HepG2 (cell line): ENCODE data around the gene C22orf39. TPM values are rescaled to one million over a fixed set of nuclear protein-coding genes. Genes with fewer than 3 reads are reported as not detected.

Experiments
- FOXJ3 ChIP-seq: sonication (generic); formaldehyde crosslinking; IDR thresholded peaks from 2 replicates; pipeline ENCODE4 v1.4.0; 2020; ENCODE audit warnings: missing genetic modification reagents, mild to moderate bottlenecking, borderline replicate concordance
- GTF2F1 ChIP-seq: fragments of 150-350 bp; IDR thresholded peaks from 2 replicates; pipeline ENCODE4 v1.6.1; 2014; ENCODE audit warnings: low read length
- HNRNPK ChIP-seq: fragments of 200-400 bp; formaldehyde crosslinking; IDR thresholded peaks from 2 replicates; pipeline ENCODE4 v1.6.1; 2018; ENCODE audit warnings: low read length, low read depth, moderate library complexity, mild to moderate bottlenecking; ENCODE audit not compliant: poor library complexity, severe bottlenecking
- KDM2A ChIP-seq: sonication (generic); formaldehyde crosslinking; IDR thresholded peaks from 2 replicates; pipeline ENCODE4 v1.4.0; 2020; ENCODE audit warnings: low read depth, missing genetic modification reagents, borderline replicate concordance
- KMT2B ChIP-seq: IDR thresholded peaks from 2 replicates; pipeline ENCODE4 v1.6.1; 2016; ENCODE audit warnings: missing genetic modification reagents, missing compliant biosample characterization
- MATR3 ChIP-seq: sonication (generic); formaldehyde crosslinking; IDR thresholded peaks from 2 replicates; pipeline ENCODE4 v1.4.0; 2020; ENCODE audit warnings: missing genetic modification reagents
- MXD1 ChIP-seq: sonication (generic); formaldehyde crosslinking; IDR thresholded peaks from 2 replicates; pipeline ENCODE4 v1.4.0; 2020; ENCODE audit warnings: mild to moderate bottlenecking, missing genetic modification reagents
- PCBP2 ChIP-seq: fragments of 200-400 bp; formaldehyde crosslinking; optimal IDR thresholded peaks from 2 replicates; pipeline ENCODE3; 2018; ENCODE audit warnings: low read length, low read depth; ENCODE audit not compliant: poor library complexity, severe bottlenecking
- RCOR2 ChIP-seq: IDR thresholded peaks from 2 replicates; pipeline ENCODE4 v1.6.1; 2016; ENCODE audit warnings: missing biosample characterization, missing genetic modification reagents
- ZNF362 ChIP-seq: sonication (generic); formaldehyde crosslinking; IDR thresholded peaks from 2 replicates; pipeline ENCODE4 v1.4.0; 2020; ENCODE audit warnings: missing genetic modification reagents, mild to moderate bottlenecking, borderline replicate concordance
- ZNF710 ChIP-seq: sonication (generic); formaldehyde crosslinking; IDR thresholded peaks from 2 replicates; pipeline ENCODE4 v1.5.0; 2020; ENCODE audit warnings: mild to moderate bottlenecking, missing genetic modification reagents, borderline replicate concordance
- ZNF772 ChIP-seq: sonication (generic); formaldehyde crosslinking; IDR thresholded peaks from 2 replicates; pipeline ENCODE4 v1.5.0; 2020; ENCODE audit warnings: mild to moderate bottlenecking, missing genetic modification reagents
- polyA plus RNA-seq, 8 experiments: library from polyadenylated mRNA; depleted of rRNA in 3 of 8; stranded (reverse) in 7 of 8; unstranded in 1 of 8; fragments of >200 nt; fragmentation: Illumina TruSeq in 4 of 8; extraction: Trizol in 4 of 8; gene quantifications; 2 replicates each; pipeline versions ENCODE4 v1.2.1 to v1.2.3, GENCODE V29; 2011 to 2016; ENCODE audit warnings: low read depth in 4 of 8, missing spikeins in 1 of 8, mixed read lengths in 1 of 8; ENCODE audit not compliant: insufficient read depth in 1 of 8
- total RNA-seq, 5 experiments: library from RNA; depleted of rRNA; stranded (reverse); fragments of >200 nt; fragmentation: Illumina TruSeq; extraction: Trizol; gene quantifications; 2 replicates each; pipeline ENCODE4 v1.2.3, GENCODE V29; 2016; ENCODE audit warnings: low read depth in 1 of 5
- TF ChIP-seq, protein P1 (sequence below), 2 experiments: fragments of 450-650 bp in 1 of 2; sonication (generic) in 1 of 2; formaldehyde crosslinking in 1 of 2; IDR thresholded peaks; 2 replicates each; pipeline versions ENCODE4 v1.6.1 to v1.8.0; 2016 to 2022; ENCODE audit warnings: antibody characterized with exemption in 1 of 2, mild to moderate bottlenecking in 1 of 2, missing genetic modification reagents in 1 of 2

C22orf39 gene
- total and polyA plus RNA-seq, 2 of the 13 experiments (the other 11 are each of a cell fraction or from before 2014, with no cell fraction given): 23.4 to 26.4 TPM

DNA sequence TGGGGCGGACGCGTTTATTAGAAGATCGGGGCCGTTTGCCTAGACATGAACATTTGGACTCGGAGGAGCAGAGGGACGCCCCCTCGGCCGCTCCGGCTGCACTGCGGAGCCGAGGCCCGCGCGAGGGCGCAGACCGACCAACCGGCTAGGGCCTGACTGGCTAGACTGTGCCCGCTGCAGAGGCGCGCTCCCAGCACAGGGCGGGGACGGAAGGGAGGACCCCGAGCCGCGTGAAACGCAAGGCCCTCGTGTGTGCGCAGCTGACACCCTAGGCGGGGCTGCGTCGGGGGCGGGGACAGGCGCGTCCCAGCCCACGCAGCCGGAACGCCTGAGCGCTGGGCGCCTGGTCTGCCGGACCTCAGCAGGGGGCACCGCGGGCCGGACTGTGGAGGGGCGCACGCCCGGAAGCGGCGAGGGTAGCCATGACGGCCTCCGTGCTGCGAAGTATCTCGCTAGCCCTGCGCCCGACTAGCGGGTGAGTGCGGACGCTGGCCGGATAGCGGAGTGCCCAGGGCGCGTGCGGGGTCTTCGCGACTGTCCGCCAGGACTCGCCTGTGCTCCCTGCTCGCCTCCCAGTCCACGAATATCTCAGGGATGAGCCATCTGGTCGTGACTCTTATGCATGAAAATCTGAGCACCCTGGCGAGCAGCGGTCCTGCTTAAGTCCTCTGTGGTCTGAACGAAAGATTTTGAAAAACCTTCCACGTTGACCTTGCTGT lies 15.2 kb downstream of the C22orf39 start, which contains the start of gene MRPL40 (continued):
- TF ChIP-seq ZNF362 (CRISPR knock-in tag) (peak; percentile 79), RCOR2 (CRISPR knock-in tag) (peak; percentile 38; the same call in 1 of the 2 replicates), HNRNPK (peak; percentile 94), MATR3 (no peak), FOXJ3 (CRISPR knock-in tag) (no peak), KMT2B (CRISPR knock-in tag) (peak; percentile 97), ZNF772 (CRISPR knock-in tag) (peak; percentile 97), KDM2A (CRISPR knock-in tag) (peak; percentile 99), ZNF710 (CRISPR knock-in tag) (peak; percentile 91), PCBP2 (no peak), MXD1 (CRISPR knock-in tag) (peak; percentile 95), GTF2F1 (0 out of 2 replicates have a peak, but pooled peaks have one; percentile 29)
- TF ChIP-seq, protein P1, sequence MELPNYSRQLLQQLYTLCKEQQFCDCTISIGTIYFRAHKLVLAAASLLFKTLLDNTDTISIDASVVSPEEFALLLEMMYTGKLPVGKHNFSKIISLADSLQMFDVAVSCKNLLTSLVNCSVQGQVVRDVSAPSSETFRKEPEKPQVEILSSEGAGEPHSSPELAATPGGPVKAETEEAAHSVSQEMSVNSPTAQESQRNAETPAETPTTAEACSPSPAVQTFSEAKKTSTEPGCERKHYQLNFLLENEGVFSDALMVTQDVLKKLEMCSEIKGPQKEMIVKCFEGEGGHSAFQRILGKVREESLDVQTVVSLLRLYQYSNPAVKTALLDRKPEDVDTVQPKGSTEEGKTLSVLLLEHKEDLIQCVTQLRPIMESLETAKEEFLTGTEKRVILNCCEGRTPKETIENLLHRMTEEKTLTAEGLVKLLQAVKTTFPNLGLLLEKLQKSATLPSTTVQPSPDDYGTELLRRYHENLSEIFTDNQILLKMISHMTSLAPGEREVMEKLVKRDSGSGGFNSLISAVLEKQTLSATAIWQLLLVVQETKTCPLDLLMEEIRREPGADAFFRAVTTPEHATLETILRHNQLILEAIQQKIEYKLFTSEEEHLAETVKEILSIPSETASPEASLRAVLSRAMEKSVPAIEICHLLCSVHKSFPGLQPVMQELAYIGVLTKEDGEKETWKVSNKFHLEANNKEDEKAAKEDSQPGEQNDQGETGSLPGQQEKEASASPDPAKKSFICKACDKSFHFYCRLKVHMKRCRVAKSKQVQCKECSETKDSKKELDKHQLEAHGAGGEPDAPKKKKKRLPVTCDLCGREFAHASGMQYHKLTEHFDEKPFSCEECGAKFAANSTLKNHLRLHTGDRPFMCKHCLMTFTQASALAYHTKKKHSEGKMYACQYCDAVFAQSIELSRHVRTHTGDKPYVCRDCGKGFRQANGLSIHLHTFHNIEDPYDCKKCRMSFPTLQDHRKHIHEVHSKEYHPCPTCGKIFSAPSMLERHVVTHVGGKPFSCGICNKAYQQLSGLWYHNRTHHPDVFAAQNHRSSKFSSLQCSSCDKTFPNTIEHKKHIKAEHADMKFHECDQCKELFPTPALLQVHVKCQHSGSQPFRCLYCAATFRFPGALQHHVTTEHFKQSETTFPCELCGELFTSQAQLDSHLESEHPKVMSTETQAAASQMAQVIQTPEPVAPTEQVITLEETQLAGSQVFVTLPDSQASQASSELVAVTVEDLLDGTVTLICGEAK (IDR thresholded peaks at IDR 0.05): peak; percentile 81
- TF ChIP-seq, protein P1 (CRISPR knock-in tag; IDR thresholded peaks at IDR 0.05): peak; percentile 89
